ENCODE results near the gene AGER.

Gene AGER

DNA sequence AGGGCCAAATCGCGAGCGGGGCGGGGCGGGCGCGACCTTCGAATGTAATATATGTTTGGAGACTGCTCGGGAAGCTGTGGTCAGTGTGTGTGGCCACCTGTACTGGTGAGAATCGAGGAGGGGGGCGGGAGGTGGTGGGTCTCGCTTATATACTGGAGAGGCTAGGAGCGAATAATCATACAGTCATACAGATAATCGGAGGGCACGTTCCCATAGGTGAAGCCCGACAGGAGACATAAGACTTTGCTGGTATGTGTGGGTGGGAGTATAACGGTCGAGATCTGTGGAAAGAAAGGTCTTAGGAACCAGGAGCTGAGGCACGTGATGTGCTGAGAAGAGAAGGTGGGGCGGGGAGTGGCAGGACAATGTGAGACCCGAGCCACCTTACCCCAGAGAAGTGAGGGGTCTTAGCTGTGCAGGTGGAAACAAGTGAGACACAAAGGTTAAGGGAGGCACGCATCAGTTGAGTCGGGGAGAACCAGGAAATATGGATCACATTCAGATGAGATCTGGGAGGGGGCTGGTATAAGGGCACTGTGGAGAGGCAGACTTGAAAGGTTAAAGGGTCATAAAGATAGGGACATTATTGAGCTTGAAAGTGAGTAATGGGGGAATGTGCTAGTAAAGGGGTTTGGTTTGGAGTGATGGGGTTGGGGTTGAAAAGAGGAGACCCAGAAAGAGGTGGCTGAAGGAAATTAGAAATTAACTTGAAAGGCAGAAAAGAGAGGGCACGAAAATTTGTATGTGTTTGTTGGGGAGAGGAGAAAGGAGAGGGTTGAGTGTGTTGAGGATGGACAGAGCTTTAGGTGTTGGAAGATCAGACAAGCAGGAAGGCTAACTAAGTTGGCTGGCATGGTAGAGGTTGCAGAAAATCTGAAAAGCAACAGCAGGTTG lies 5.3 kb downstream of the AGER start:
- no peaks in the 10 kb centered on the region for H3K27me3 ChIP-seq
- no peak for TF ChIP-seq CTCF (IDR thresholded peaks at IDR 0.05; ENCODE audit: low read depth, low read length)
- H3K4me3 ChIP-seq (ENCODE audit: low read depth, low read length), result peak overlapping the region; percentile 96
- DNase-seq, result no peak
- no peaks in the 10 kb centered on the region for H3K36me3 ChIP-seq
- no peaks in the 10 kb centered on the region for H3K4me1 ChIP-seq
- H3K9me3 ChIP-seq, result no peaks in the 10 kb centered on the region

GRCh38 chr6:32177788-32178546 lies 6.1 kb downstream of the AGER start, which contains the start of gene RNF5:
Gene RNF5, plus strand, starts transcription at chr6:32178405. Its CDS starts 107 bp downstream, at chr6:32178512.
- Histone ChIP-seq H3K36me3 (no peaks in the 10 kb centered on the region), H3K4me3 (ENCODE audit: low read depth, low read length) (peak within 1 kb of the TSS; percentile 96), H3K27me3 (no peaks in the 10 kb centered on the region), H3K9me3 (no peaks in the 10 kb centered on the region), H3K4me1 (no peaks in the 10 kb centered on the region)
- TF ChIP-seq CTCF (IDR thresholded peaks at IDR 0.05; ENCODE audit: low read depth, low read length), result no peak
- peak; percentile 97 for DNase-seq

GRCh38 chr6:32177183-32177787 lies 6.8 kb downstream of the AGER start:
- H3K9me3 ChIP-seq, result no peaks in the 10 kb centered on the region
- H3K36me3 ChIP-seq, result no peaks in the 10 kb centered on the region
- no peak for TF ChIP-seq CTCF (IDR thresholded peaks at IDR 0.05; ENCODE audit: low read depth, low read length)
- H3K27me3 ChIP-seq, result no peaks in the 10 kb centered on the region
- peak overlapping the region; percentile 96 for H3K4me3 ChIP-seq (ENCODE audit: low read depth, low read length)
- peak; percentile 69 for DNase-seq
- H3K4me1 ChIP-seq, result no peaks in the 10 kb centered on the region

GRCh38 chr6:32176476-32177182 lies 7.4 kb downstream of the AGER start:
- Histone ChIP-seq H3K36me3 (no peaks in the 10 kb centered on the region), H3K4me3 (ENCODE audit: low read depth, low read length) (peak overlapping the region; percentile 96), H3K27me3 (no peaks in the 10 kb centered on the region), H3K4me1 (no peaks in the 10 kb centered on the region), H3K9me3 (no peaks in the 10 kb centered on the region)
- no peak for TF ChIP-seq CTCF (IDR thresholded peaks at IDR 0.05; ENCODE audit: low read depth, low read length)
- DNase-seq, result no peak

DNA sequence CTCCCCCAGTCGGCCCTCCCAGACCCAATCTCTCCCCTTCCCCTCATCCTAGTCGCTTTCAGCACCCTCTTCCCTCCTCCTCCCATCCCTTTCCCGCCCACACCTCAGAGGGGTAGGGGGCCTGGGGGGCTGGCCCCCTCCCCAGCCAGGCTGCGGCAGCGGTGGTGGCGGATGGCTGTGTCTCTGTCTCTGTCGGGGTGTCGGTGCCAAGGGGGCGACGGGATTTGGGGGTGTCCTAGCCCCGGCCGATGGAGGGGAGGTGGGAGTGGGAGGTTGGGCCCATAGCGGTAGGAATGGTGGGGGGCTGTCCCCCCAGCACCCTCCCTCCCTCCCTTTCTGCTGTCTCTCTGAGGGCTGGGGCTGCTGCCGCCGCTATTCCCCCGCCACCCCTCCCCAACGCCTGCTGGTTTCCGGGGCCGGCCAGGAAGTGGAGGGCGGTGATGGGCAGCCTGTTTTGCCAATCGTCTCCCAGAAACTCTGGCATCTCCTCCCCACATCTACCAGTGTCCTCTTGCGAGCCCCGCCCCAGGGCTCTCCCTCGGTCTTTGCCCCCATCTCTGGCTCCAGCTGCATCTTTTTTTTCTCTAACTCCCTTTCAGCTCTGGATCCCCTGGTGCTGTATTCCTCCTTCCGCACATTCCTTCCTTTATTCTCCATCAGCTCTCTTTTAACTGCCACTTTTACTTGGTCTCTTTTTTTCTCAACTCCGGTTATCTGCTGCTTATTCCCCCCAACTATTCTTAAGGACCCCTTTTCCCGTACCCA lies 8.2 kb downstream of the AGER start, which contains the start of gene AGPAT1:
Gene AGPAT1 (minus strand): TSS at position 374 of the 765 bp plus-strand sequence. CDS start 4,588 bp downstream, outside the sequence.
- H3K4me1 ChIP-seq, result no peaks in the 10 kb centered on the region
- no peak for TF ChIP-seq CTCF (IDR thresholded peaks at IDR 0.05; ENCODE audit: low read depth, low read length)
- peak; percentile 97 for DNase-seq

More for the DNA sequence above, 8.2 kb downstream of the AGER start, which contains the start of gene AGPAT1:
- Histone ChIP-seq H3K4me3 (ENCODE audit: low read depth, low read length) (peak within 1 kb of the TSS; percentile 96), H3K27me3 (no peaks in the 10 kb centered on the region), H3K36me3 (peaks cover 2% of the 10 kb centered on the region), H3K9me3 (no peaks in the 10 kb centered on the region)
